Stimulated activated CD4-positive, alpha-beta T cell treated with anti-CD3 and anti-CD28 coated beads, Interleukin-12 subunit alpha, Interleukin-12 subunit beta, amount 100 ng/mL, for 48 hours (primary cell): ENCODE results near the gene DOHH.
"Not testable (repeated sequence)": the region's sequence is repeated elsewhere in the genome, so short reads cannot be mapped to it uniquely, and the experiment has no call there.

Experiments used
- DNase-seq, 3 donors: peaks; one replicate each; pipeline ENCODE4 v3.0.0-alpha.2; 2020; ENCODE audit warnings: low read depth in 2 of 3, low spot score in 1 of 3

DOHH gene

GRCh38 chr19:3535235-3535535 lies 34.7 kb upstream of the DOHH start:
- DNase-seq: no peak

- DNase-seq: no peak
These were observed 34.1 kb upstream of the DOHH start for GRCh38 chr19:3534375-3535234.

- no peak for DNase-seq
These were observed 33.2 kb upstream of the DOHH start for GRCh38 chr19:3533563-3534216.

GRCh38 chr19:3533033-3533432 lies 32.6 kb upstream of the DOHH start:
- no peak for DNase-seq

- DNase-seq: no peak
These were observed 31.8 kb upstream of the DOHH start for GRCh38 chr19:3532154-3532786.

- no peak for DNase-seq
These were observed 31.2 kb upstream of the DOHH start for GRCh38 chr19:3531716-3532115.

- DNase-seq: no peak
These were observed 29.9 kb upstream of the DOHH start for GRCh38 chr19:3530389-3530788.

- DNase-seq: not testable (repeated sequence)
These were observed 28.8 kb upstream of the DOHH start for GRCh38 chr19:3529299-3529698.

- DNase-seq: no peak
These were observed 28.2 kb upstream of the DOHH start for GRCh38 chr19:3528539-3529211.

- no peak for DNase-seq
These were observed 27.6 kb upstream of the DOHH start for GRCh38 chr19:3528080-3528479.

GRCh38 chr19:3527238-3527910 lies 26.9 kb upstream of the DOHH start:
- DNase-seq: no peak

GRCh38 chr19:3526507-3527237 lies 26.2 kb upstream of the DOHH start:
- no peak for DNase-seq

GRCh38 chr19:3524904-3525451 lies 24.5 kb upstream of the DOHH start:
- DNase-seq: no peak

- DNase-seq: no peak
These were observed 23.8 kb upstream of the DOHH start for GRCh38 chr19:3524078-3524842.

- no peak for DNase-seq
These were observed 23.0 kb upstream of the DOHH start for GRCh38 chr19:3523361-3524077.

GRCh38 chr19:3522421-3523360 lies 22.2 kb upstream of the DOHH start:
- DNase-seq: no peak

GRCh38 chr19:3521104-3521445 lies 20.6 kb upstream of the DOHH start:
- no peak for DNase-seq
